WTC11 (cell line): ENCODE data around the gene FBLN5. TPM values are rescaled to one million over a fixed set of nuclear protein-coding genes. Genes with fewer than 3 reads are reported as not detected.

Experiments
- ATAC-seq: fragments of 200-7000 bp; cut with Tn5 transposase; 2 replicates; pipeline ENCODE4 v1.10.0; 2021; ENCODE audit warnings: mild to moderate bottlenecking, moderate library complexity
- CTCF ChIA-PET: fragments of 300-600 bp; sonication (Branson Sonifier 250); formaldehyde crosslinking; loops from one replicate; lab custom pipeline; 2021; ENCODE audit warnings: antibody characterized with exemption; lab: Charles Lee
- POLR2A ChIA-PET: fragments of 350-600 bp; sonication (Branson Sonifier 250); formaldehyde crosslinking; loops from one replicate; lab custom pipeline; 2021; ENCODE audit warnings: antibody characterized with exemption; lab: Charles Lee
- DNase-seq: peaks from one replicate; pipeline ENCODE4 v3.0.0; 2021; ENCODE audit warnings: low spot score
- H3K27ac Mint-ChIP-seq: 2 replicates; pipeline ENCODE4 v1.8.0; 2021; ENCODE audit warnings: mixed read lengths
- H3K27me3 Mint-ChIP-seq: 2 replicates; pipeline ENCODE4 v1.8.0; 2021; ENCODE audit warnings: low read depth, mild to moderate bottlenecking, moderate library complexity, mixed read lengths
- H3K36me3 Mint-ChIP-seq: 2 replicates; pipeline ENCODE4 v1.8.0; 2021; ENCODE audit warnings: mixed read lengths
- H3K4me1 Mint-ChIP-seq: 2 replicates; pipeline ENCODE4 v1.8.0; 2022; ENCODE audit warnings: mixed read lengths
- H3K4me3 Mint-ChIP-seq: 2 replicates; pipeline ENCODE4 v1.8.0; 2021; ENCODE audit warnings: mild to moderate bottlenecking, moderate library complexity, mixed read lengths
- H3K9me3 Mint-ChIP-seq: 2 replicates; pipeline ENCODE4 v1.8.0; 2021; ENCODE audit warnings: mixed read lengths
- AR ChIP-seq: fragments of 250-450 bp; sonication (Bioruptor Pico); IDR thresholded peaks from 2 replicates; pipeline ENCODE4 v1.9.0; 2021; ENCODE audit warnings: mild to moderate bottlenecking
- ARID4B ChIP-seq: sonication (generic); formaldehyde crosslinking; IDR thresholded peaks from 2 replicates; pipeline ENCODE4 v1.8.0; 2023; ENCODE audit warnings: missing genetic modification reagents, mild to moderate bottlenecking, borderline replicate concordance
- ATF3 ChIP-seq: sonication (generic); formaldehyde crosslinking; conservative IDR thresholded peaks from 2 replicates; pipeline ENCODE4 v1.8.1; 2022; ENCODE audit warnings: mild to moderate bottlenecking, missing genetic modification reagents
- CREB1 ChIP-seq: sonication (generic); formaldehyde crosslinking; IDR thresholded peaks from 2 replicates; pipeline ENCODE4 v1.8.0; 2023; ENCODE audit warnings: mild to moderate bottlenecking, missing genetic modification reagents
- CREM ChIP-seq: sonication (generic); formaldehyde crosslinking; IDR thresholded peaks from 2 replicates; pipeline ENCODE4 v1.8.1; 2022; ENCODE audit warnings: mild to moderate bottlenecking, missing genetic modification reagents, moderate library complexity
- E2F4 ChIP-seq: sonication (generic); formaldehyde crosslinking; IDR thresholded peaks from 2 replicates; pipeline ENCODE4 v1.8.1; 2022; ENCODE audit warnings: low read depth, mild to moderate bottlenecking, moderate library complexity, missing genetic modification reagents, borderline replicate concordance
- E2F5 ChIP-seq: sonication (generic); formaldehyde crosslinking; IDR thresholded peaks from 2 replicates; pipeline ENCODE4 v1.8.1; 2022; ENCODE audit warnings: mild to moderate bottlenecking, moderate library complexity, missing genetic modification reagents
- FOXP4 ChIP-seq: sonication (generic); formaldehyde crosslinking; IDR thresholded peaks from 2 replicates; pipeline ENCODE4 v1.8.0; 2022; ENCODE audit warnings: mild to moderate bottlenecking, missing genetic modification reagents
- GABPB1 ChIP-seq: sonication (generic); formaldehyde crosslinking; IDR thresholded peaks from 2 replicates; pipeline ENCODE4 v1.8.1; 2023; ENCODE audit warnings: mild to moderate bottlenecking, missing genetic modification reagents
- MXD4 ChIP-seq: fragments of 250-450 bp; sonication (Bioruptor Pico); IDR thresholded peaks from 2 replicates; pipeline ENCODE4 v1.8.0; 2021; ENCODE audit warnings: mild to moderate bottlenecking, moderate library complexity, borderline replicate concordance
- PRDM15 ChIP-seq: sonication (generic); formaldehyde crosslinking; IDR thresholded peaks from 2 replicates; pipeline ENCODE4 v1.8.0; 2022; ENCODE audit warnings: missing genetic modification reagents
- RORB ChIP-seq: fragments of 250-450 bp; sonication (Bioruptor Pico); IDR thresholded peaks from 2 replicates; pipeline ENCODE4 v1.9.0; 2021; ENCODE audit warnings: mild to moderate bottlenecking
- SMAD3 ChIP-seq: sonication (generic); formaldehyde crosslinking; IDR thresholded peaks from 2 replicates; pipeline ENCODE4 v1.8.0; 2022; ENCODE audit warnings: missing genetic modification reagents, mild to moderate bottlenecking, borderline replicate concordance
- SOX15 ChIP-seq: fragments of 250-450 bp; sonication (Bioruptor Pico); IDR thresholded peaks from 2 replicates; pipeline ENCODE4 v1.9.0; 2021; ENCODE audit warnings: mild to moderate bottlenecking
- TEAD1 ChIP-seq: sonication (generic); formaldehyde crosslinking; IDR thresholded peaks from 2 replicates; pipeline ENCODE4 v1.8.0; 2022; ENCODE audit warnings: mild to moderate bottlenecking, missing genetic modification reagents
- TEAD4 ChIP-seq: sonication (generic); formaldehyde crosslinking; IDR thresholded peaks from 2 replicates; pipeline ENCODE4 v1.8.0; 2022; ENCODE audit warnings: mild to moderate bottlenecking, missing genetic modification reagents
- ZNF263 ChIP-seq: sonication (generic); formaldehyde crosslinking; IDR thresholded peaks from 2 replicates; pipeline ENCODE4 v1.8.1; 2022; ENCODE audit warnings: low read depth, mild to moderate bottlenecking, moderate library complexity, missing genetic modification reagents
- ZNF671 ChIP-seq: fragments of 250-450 bp; sonication (Bioruptor Pico); IDR thresholded peaks from 2 replicates; pipeline ENCODE4 v1.8.0; 2021; ENCODE audit warnings: mild to moderate bottlenecking
- ZSCAN18 ChIP-seq: fragments of 250-450 bp; sonication (Bioruptor Pico); IDR thresholded peaks from 2 replicates; pipeline ENCODE4 v2.1.2; 2022; ENCODE audit warnings: mild to moderate bottlenecking, moderate library complexity
- total RNA-seq: library from RNA; stranded (reverse); gene quantifications from 3 replicates; pipeline ENCODE4 v1.2.3, GENCODE V29; 2021

The FBLN5 gene
- total RNA-seq, 1 experiment from 2014 or later: 4.0 TPM

GRCh38 chr14:91870890-91871289 lies 76.6 kb downstream of the FBLN5 start:
- DNase-seq (no peak), ATAC-seq (no peak)
- H3K4me1 Mint-ChIP-seq: peaks cover 31% of the 10 kb centered on the region
- H3K27me3 Mint-ChIP-seq: 0 out of 2 replicates have a peak, but pooled peaks cover 4% of the 10 kb centered on the region
- POLR2A ChIA-PET: no interaction called here
- no peaks in the 10 kb centered on the region for H3K36me3 Mint-ChIP-seq
- CTCF ChIA-PET: no interaction called here
- no peak overlapping the region for H3K4me3 Mint-ChIP-seq
- H3K9me3 Mint-ChIP-seq: peaks cover 18% of the 10 kb centered on the region
- no peak for TF ChIP-seq ZNF263 (CRISPR knock-in tag)
- no peak for TF ChIP-seq PRDM15 (CRISPR knock-in tag)
- TF ChIP-seq GABPB1 (CRISPR knock-in tag): no peak
- TF ChIP-seq TEAD1: no peak
- no peak for TF ChIP-seq RORB (CRISPR knock-in tag)
- TF ChIP-seq SOX15: no peak
- no peak for TF ChIP-seq CREM (CRISPR knock-in tag)
- no peak for TF ChIP-seq FOXP4
- no peak for TF ChIP-seq TEAD4 (CRISPR knock-in tag)
- TF ChIP-seq MXD4: no peak
- TF ChIP-seq AR (CRISPR knock-in tag): no peak
- no peak for TF ChIP-seq ZNF671 (CRISPR knock-in tag)
- no peak for TF ChIP-seq SMAD3
- TF ChIP-seq, all 79 proteins: peak for 0
- no peak overlapping the region for H3K27ac Mint-ChIP-seq

GRCh38 chr14:91870001-91870400 lies 77.5 kb downstream of the FBLN5 start:
- ChIA-PET CTCF (interaction anchor here (1.0 kb wide), 1 partner anchor 11 kb away, joined by 3 read pairs; no protein-coding TSS in a partner anchor), POLR2A (no interaction called here)
- Mint-ChIP-seq H3K27ac (no peak overlapping the region), H3K27me3 (0 out of 2 replicates have a peak, but pooled peaks cover 4% of the 10 kb centered on the region), H3K36me3 (no peaks in the 10 kb centered on the region), H3K4me1 (peaks cover 31% of the 10 kb centered on the region), H3K4me3 (no peak overlapping the region), H3K9me3 (peaks cover 18% of the 10 kb centered on the region)
- DNase-seq: no peak
- peak; percentile 37; the same call in 1 of the 2 replicates for ATAC-seq
- TF ChIP-seq RORB (CRISPR knock-in tag): no peak
- TF ChIP-seq ZNF671 (CRISPR knock-in tag): no peak
- no peak for TF ChIP-seq ARID4B (CRISPR knock-in tag)
- TF ChIP-seq CREB1 (CRISPR knock-in tag): no peak
- no peak for TF ChIP-seq E2F5 (CRISPR knock-in tag)
- TF ChIP-seq ZSCAN18 (CRISPR knock-in tag): no peak
- no peak for TF ChIP-seq ATF3 (CRISPR knock-in tag)
- no peak for TF ChIP-seq E2F4 (CRISPR knock-in tag)
